ENCODE measurements around the gene TAGLN2.
"Not testable (repeated sequence)": the region's sequence is repeated elsewhere in the genome, so short reads cannot be mapped to it uniquely, and the experiment has no call there.

Gene TAGLN2

DNA sequence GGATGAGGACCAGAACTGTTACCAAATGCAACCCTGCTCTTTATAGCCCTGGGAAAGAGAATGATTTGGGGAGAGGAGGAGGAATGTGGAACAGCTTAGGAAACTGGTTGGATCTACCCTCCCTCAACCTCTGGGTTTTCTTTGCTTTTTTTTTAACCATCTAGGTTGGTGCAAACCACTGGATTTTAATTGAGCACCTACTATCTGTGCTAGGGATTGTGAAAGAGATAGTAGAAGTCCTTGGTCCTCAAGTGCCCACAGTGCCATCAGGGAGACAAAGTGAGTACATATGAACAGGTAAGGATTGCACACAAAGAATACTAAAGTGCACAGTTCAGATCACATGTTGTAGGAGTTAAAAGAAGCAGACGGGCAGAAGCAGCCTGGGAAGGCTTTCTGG, 4.7 kb downstream of the TAGLN2 start:
- no peak for DNase-seq

DNA sequence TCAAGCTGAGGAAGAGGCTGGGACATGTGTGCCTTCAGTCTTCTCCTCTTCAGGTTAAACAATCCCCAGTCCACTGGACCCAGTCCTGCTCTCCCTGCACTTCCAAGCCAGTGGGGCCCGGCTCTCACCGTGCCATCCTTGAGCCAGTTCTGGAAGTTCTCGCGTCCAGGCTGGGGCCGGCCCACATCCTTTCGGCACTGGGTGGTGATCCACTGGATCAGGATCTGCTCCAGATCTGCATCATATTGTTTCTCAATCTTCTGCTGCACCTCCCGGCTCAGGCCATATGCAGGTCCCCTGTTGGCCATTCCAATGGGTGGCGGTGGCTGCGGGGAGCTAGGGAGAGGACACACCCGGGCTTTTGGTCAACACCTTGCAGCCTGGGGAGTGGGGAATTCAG, 5.1 kb downstream of the TAGLN2 start:
- DNase-seq, result no peak

DNA sequence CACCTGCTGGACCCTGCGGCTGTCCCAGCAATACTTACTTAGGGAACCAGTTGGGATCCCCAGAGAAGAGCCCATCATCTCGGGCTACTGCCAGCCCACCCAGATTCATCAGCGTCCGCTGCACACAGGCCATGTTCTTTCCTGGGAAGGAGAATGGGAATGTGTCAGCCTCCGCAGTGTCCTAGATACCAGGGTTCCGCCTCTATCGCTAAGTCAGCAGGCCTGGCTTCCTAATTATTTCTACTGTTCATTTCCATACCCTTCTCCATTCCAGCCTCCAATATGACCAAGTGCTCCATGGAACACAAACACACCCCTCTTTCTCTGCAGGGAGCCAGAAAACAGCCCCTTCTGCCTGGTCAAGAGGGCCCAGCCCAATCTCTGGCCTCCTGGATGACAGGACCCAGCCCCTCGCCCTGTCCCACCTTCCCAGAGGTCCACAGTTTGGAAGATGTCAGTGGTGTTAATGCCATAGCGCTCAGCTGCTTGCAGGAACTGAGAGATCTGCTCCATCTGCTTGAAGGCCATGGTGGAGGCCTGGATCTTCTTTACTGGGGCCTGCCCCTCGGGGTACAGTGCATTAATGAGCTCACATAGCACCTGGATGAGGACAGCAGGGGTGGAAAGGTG, 6.0 kb downstream of the TAGLN2 start:
- DNase-seq, result no peak

DNA sequence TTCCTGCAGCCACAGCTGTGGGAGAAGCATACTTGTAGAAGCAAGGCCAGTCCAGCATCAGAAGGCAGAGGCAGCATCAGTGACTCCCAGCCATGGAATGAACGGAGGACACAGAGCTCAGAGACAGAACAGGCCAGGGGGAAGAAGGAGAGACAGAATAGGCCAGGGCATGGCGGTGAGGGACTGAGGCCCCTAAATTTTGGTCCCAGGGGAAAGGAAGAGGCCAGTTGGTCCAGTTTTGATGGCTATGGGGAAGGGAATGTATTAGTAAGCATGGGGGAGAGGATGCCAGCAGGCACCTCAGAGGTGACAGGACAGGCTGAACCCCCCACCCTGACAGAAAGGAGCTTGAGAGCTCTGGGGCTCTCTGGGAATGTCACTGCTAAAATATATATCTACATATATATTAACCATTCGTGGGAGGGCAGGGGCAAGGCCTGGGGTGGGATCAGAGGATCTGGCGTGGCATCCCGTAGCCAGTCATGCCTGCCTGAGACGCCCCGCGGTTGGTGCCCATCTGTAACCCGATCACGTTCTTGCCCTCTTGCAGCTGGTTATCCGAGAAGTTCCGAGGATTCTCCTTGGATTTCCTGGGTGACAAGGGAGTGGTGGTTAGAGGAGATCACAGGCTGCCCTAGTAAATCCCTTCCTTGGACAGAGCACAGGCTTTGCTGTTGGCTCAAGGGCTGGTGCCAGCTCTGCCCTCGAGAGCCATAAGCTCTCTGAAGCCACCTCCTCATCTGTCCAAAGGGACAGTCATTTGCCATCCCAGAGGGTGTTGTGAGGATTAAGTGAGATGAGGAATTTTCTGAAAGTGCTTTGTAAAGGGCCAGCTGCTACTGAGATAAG, 6.7 kb downstream of the TAGLN2 start:
- DNase-seq, result no peak

DNA sequence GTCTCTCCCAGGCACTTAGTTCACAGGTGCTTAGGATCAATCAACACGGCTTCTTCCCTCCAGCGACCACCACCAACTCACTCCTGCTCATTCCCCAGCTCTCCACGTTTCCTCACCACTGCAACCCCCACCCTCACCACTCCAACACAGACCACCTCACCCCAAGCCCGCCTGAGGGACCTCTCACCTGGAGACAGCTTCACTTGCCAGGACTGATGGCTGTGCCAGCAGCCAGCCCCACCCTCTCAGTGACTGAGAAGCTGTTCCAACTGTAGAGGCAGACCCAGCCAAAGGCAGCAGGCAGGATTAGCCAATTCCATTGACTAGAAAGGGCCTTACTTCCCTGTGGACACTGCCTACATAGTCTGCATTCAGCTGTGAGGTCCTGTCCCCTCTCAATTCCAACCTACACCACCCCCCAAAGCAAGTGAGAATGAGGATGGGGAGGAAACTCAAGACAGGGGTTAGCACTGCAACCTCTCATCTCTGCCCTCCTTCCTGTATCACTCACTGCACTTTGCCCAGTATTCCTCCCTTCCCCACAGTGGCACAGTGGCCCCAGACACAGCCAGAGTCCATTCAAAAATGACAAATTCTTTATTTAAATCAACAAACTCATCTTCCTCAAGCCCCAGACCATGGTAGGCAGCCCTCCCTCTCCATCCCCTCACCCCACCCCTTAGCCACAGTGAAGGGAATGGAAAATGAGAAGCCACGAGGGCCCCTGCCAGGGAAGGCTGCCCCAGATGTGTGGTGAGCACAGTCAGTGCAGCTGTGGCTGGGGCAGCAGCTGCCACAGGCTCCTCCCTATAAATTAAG, 7.6 kb downstream of the TAGLN2 start:
- no peak for DNase-seq

GRCh38 chr1:159916242-159917051, 8.9 kb downstream of the TAGLN2 start:
- DNase-seq, result no peak

DNA sequence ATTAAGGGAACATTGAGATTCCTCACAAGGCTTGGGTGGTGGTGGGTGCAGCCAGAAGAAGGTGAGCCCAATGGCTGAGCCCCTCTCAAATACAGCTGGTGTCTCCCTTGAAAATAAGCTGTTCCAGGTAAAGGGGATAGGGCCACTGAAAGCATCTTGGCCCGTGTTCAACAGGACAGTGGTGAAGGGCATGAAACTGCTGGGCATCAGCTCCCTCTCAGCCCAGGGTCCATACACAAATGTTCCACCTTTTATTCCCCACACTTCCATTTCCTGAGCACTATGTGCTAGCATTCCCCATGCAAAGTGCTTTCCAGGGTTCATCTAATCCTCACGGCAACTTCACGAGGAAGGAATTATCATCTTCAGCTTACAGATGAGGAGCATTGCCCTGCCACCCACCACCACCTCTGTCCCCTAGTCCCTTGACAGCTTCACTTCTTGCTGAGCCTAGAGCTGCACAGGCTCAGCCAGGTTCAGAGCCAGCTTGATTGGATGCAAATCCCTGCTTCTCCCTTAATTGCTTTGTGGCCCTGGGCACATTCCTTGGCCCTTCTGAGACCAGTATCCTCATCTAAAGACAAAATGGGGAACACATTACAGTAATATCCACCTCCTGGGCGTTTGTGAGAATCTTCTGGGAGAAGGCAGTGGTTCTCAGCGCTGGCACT, 9.6 kb downstream of the TAGLN2 start:
- DNase-seq, result no peak

GRCh38 chr1:159914252-159915018, 10.9 kb downstream of the TAGLN2 start:
- DNase-seq, result no peak

GRCh38 chr1:159913451-159914192, 11.7 kb downstream of the TAGLN2 start:
- no peak for DNase-seq

DNA sequence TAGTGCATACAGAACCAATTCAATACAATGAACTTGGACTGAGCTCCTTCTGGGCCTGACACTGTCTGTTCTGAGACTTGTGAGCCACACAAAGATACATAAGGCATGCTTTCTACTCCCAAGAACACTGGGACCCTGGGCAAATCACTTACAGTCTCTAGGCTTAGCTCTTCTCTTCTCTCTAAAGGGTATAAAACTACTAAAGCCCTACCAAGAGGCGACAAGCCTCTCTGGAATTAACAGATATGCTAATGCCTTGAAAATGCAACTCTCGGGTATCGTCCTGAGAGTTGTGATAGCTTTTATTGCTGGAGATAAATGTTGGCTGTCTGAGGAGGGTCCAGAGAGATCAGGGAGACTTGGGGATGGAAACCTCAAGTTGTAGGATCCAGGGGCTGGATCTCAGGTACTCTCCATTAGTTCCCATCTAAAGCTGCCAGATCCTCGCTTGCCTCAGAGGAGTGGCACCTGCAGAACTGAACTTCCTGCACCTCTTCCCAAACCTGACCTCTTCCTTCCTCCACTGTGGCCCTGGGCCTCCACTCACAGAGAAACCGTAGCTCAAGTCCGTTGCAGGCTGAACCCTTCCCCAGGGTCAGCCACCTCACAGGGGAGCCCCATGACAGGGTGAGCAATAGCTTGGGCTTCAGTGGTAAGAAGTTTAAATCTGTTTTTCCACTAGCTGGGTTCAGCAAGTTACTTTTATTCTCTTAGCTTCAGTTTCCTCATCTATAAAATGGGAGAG, 13.8 kb downstream of the TAGLN2 start:
- DNase-seq, result no peak

DNA sequence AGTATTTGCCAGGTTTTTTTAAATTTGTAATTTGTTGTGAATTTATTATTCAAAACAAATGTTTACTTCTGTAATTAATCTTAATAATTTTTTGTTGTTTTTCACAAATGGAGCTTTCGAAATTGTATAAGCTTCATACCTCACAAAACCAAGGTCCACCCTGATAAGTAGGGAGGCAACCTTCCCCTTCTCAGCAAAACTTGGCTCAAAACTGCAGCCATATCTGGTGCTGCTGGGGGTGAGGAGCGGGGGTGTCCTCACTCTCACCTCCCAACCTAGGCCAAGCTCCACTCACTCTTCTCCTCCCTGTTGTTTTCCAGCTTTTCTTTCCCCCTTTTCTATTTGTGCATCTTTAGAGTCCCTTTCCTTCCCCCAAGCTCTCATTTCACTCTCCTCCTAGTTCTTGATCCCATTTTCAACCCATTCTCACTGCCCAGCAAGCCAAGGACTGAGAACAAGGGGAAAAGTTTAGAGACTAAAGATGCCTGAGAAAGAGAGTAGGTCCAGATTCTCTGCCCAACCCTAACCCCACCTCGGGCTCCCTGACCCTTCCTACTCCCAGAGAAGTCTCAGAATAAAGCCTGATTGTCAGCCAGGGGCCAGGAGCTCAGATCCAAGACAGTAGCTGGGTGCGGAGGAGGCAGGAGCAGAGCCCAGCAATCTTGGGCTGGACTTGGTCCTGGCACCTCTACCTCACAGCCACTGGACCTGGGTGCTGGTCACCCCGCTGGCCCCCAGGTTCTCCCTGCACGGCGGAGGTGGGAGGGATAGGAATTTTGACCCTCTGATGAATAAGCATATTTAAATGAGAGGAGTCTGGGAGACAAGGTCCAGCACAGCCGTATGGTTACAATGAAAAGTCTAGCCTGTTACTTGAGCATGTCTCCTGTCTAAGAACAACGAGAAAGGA, 17.0 kb downstream of the TAGLN2 start:
- no peak for DNase-seq

- no peak for DNase-seq
Observed at GRCh38 chr1:159906960-159907359, 18.3 kb downstream of the TAGLN2 start.

GRCh38 chr1:159904036-159904435, 21.3 kb downstream of the TAGLN2 start:
- not testable (repeated sequence) for DNase-seq

GRCh38 chr1:159902541-159902940, 22.8 kb downstream of the TAGLN2 start:
- no peak for DNase-seq

- DNase-seq, result no peak
Observed at GRCh38 chr1:159900755-159901360, 24.4 kb downstream of the TAGLN2 start.

- no peak for DNase-seq
Observed at GRCh38 chr1:159900086-159900680, 25.1 kb downstream of the TAGLN2 start, which contains the start of gene CFAP45. Gene CFAP45 (minus strand): TSS chr1:159900165. CDS start chr1:159900098, 67 bp downstream.

- DNase-seq, result not testable (repeated sequence)
Observed at GRCh38 chr1:159899634-159900033, 25.7 kb downstream of the TAGLN2 start.

DNA sequence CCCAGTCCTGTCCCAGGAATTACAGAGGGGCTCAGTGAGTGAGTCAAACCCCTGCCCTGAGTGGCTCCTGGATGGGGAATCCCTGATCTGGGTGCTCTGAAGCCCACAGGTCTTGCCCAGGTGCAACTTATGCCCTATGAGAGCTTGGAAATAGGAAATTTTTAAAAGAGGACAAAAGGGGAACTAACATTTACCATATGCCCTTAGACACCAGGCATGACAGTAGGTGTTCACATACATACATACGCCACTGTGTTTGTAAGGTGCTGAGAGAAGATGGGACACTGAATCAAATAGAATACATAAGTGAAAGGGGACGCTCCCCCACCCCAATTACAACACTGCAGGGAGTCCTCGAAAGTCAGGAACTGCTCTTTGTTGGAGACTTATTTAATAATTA, 26.8 kb downstream of the TAGLN2 start:
- no peak for DNase-seq

Data from SHP77 treated with DMSO at 0.1 percent for 48 hours (cell line).